ENCODE results near the gene HORMAD2. TPM values are rescaled to one million over a fixed set of nuclear protein-coding genes. Genes with fewer than 3 reads are reported as not detected.

HORMAD2 gene, protein sequence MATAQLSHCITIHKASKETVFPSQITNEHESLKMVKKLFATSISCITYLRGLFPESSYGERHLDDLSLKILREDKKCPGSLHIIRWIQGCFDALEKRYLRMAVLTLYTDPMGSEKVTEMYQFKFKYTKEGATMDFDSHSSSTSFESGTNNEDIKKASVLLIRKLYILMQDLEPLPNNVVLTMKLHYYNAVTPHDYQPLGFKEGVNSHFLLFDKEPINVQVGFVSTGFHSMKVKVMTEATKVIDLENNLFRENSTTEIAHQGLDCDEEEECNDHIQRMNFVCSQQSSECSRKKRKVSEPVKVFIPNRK
- under 1 TPM; 0.07 to 0.54 (median 0.21) TPM for polyA plus RNA-seq (ENCODE audit: insufficient read depth in 1 of 5, insufficient read length in 5 of 5, low replicate concordance in 1 of 5)
- long read RNA-seq, donor 1, result 0 reads
- long read RNA-seq, donor 2, result 0 reads
- long read RNA-seq, donor 3, result 0 reads
- long read RNA-seq, donor 4, result 0 reads
- long read RNA-seq, donor 5, result 0 reads
- long read RNA-seq, donor 6, result 0 reads
- long read RNA-seq, donor 7, result 0 reads
- long read RNA-seq, donor 8, result 0 reads

DNA sequence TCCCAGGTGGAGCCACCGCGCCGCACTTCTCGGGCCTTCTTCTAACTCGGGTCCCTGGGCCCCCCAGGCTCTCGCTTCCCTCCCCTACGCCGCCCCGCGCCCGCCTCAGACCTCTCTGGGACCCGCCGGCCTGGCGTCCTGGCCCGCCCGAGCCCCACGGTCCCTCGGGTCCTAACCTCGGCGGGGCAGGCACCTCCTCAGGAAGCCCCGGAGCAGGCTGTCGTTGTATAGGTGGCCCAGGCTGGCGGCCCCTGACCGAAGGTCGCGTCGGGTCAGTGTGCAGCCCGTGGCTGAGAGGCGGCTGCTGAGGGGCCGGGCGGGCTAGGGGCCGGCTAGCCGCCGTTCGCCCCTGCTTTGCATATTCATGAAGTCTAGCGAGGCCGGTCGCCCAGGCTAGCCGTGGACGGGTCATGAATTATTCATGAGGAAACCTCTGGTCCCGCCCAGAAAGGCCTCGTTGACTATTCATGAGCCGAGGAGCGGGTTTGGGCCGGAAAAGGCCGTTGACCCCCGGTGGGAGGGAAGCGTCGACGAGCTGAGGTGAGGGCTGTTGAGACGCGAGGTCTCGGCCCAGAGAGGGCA is at the start of gene HORMAD2:
TSS of gene HORMAD2 (plus strand) at position 513 of the 582 bp plus-strand sequence. CDS start 13,489 bp downstream, outside the sequence.
- peak in 1 of 2 donors; percentile 21 for DNase-seq

- no peak for DNase-seq
These were observed 48.9 kb upstream of the HORMAD2 start for GRCh38 chr22:30031328-30031727.

DNA sequence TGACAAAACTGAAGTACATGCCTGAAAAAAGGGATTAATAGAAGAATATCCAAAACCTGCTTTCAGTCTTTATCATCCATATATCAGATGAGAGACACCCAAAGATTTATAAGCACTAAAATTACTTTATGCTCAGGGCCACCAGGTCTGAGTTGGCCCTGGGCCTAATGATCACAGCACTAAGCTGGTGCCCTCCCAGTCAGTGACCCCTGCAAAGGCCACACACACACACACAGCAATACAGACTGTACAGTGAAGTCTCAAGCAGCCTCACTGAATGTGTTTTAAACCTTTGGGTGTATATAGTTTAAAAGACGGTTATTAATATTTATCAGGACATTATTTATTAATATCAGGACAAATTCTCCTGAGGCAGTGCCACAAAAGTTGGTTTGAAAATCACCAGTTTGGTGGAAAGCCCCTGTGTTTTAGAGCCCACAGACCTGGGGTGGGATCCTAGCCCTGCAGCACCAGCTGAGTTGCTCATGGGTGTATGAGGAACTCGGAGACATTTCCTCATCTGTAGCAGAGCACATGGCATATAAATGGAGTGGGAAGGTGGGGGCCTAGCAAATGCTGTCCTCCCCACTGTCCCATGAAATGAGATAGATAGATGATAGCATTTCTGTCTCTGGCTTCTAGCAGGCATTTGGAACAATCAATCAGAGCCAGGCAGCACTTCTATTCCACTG is 48.4 kb upstream of the HORMAD2 start:
- DNase-seq, result no peak

DNA sequence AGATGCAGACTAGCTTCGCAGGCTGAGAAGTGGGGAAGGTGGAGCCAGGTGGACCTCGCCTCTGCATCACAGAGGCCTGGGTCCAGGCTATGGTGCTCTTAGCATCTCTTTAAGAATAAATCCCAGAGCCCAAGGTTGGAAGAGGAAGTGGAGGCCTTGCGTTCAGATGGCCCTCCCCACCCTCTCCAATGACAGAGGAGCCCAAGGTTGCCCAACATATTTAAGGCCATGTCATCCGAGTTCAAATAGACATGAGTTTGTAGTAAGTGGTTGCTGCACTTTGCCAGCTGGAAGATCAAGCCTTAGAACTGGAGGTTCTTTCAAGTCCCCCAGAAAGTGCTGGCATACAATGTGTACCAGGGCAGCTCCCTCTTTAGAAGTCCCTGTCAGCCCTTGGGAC is 47.1 kb upstream of the HORMAD2 start:
- no peak for DNase-seq

- DNase-seq, result no peak
These were observed 46.4 kb upstream of the HORMAD2 start for GRCh38 chr22:30033901-30034300.

- no peak for DNase-seq
These were observed 43.6 kb upstream of the HORMAD2 start for GRCh38 chr22:30036656-30037055.

DNA sequence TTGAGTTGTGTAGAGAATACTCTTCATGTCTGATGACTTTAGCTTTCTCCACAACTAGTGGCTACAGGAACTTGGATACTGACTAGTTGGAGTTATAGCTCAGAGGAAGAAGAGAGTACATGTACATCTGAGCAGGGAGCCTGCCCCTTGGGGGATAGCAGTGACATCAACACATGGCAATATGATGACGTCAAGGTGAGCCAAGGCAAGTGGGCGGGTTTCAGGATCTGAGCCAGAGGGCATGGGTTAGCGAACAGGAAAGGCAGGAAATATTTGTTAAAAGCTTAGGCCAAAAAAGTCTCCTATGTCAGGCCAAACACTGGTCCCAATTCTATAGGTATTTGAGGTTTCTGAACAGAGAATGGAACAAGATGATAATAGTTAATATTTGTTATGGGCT is 42.0 kb upstream of the HORMAD2 start:
- no peak for DNase-seq

GRCh38 chr22:30040499-30041260 is 39.6 kb upstream of the HORMAD2 start:
- DNase-seq, result no peak

GRCh38 chr22:30041475-30041874 is 38.8 kb upstream of the HORMAD2 start:
- no peak for DNase-seq

DNA sequence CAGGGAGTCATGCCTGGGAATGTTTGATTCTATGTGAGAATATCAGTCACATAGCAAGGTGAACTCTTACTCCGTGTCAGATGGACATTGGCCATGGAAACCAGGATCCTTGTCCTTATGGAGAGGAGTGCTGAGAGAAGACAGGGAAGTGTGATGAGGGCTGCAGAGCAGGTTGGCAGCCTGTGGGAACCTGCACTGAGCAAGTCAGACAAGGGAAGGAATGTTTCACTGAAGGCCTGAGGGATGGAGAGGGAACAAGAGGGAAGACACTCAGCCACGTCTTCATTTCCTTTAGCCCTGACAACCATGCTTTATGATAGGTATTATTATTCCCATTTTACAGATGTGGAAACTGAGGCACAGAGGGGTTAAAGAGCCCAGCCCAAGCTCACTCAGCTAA is 38.4 kb upstream of the HORMAD2 start:
- DNase-seq, result no peak

GRCh38 chr22:30043161-30043560 is 37.1 kb upstream of the HORMAD2 start:
- DNase-seq, result no peak

- no peak for DNase-seq
These were observed 35.9 kb upstream of the HORMAD2 start for GRCh38 chr22:30044369-30044768.

GRCh38 chr22:30044881-30045493 is 35.3 kb upstream of the HORMAD2 start:
- no peak for DNase-seq

- DNase-seq, result no peak
These were observed 34.8 kb upstream of the HORMAD2 start for GRCh38 chr22:30045494-30045887.

DNA sequence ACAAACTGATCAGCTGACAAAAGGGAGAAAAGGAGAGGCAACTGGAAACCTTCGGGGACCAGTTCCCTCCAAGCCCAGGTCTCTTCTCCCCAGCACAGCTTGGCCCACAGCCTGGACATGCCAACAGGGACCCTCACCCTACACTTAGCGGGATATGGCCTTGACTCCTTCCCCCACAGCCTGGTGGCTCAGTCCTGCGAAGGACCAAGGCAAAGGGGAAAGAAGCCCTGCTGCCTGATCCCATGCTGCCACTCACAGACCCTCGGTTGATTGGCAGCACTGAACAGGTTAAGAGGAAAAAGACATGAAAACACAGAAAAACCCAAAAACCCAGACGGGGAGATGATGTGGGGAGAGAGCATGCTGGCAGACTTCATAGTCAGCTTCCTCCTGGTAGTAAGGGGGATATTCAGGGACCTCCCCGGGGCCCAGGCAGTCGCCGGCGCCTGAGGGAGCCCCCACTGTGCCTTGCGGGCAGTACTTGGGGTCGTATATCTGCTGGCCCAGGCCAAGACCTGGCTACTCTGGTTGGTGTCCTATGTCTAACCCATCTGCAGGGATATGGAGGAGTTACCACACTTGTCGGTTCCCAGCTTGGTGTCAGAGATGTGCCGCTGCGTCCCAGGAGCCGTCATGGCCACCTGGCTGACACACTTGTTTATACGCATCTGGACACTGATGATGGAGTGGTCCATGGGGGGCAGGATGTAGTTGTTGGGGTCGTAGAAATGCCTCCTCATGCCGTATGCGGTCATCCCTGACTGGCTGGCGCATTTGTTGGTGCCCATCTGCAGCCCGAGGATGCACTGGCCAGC is 34.2 kb upstream of the HORMAD2 start:
- DNase-seq, result no peak

- DNase-seq, result no peak
These were observed 33.4 kb upstream of the HORMAD2 start for GRCh38 chr22:30046716-30047363.

DNA sequence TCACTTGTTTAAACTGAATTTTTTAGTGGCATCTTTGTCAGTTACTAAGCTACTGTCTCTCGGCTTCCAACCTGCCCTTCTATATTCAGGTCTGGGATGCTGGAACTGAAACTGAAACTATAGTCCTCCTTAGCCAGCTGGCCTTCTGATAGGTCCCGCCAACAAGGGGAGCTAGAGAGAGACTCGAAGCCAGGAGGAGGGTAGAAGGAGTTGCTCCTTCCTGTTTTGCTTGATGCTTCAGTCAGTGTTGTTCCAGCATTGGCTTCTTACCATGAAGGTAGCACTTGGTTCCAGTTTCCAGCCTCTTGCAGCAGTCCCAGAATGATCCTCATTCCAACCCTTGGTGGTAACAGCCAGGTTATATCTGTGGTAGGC is 32.9 kb upstream of the HORMAD2 start:
- no peak for DNase-seq

DNA sequence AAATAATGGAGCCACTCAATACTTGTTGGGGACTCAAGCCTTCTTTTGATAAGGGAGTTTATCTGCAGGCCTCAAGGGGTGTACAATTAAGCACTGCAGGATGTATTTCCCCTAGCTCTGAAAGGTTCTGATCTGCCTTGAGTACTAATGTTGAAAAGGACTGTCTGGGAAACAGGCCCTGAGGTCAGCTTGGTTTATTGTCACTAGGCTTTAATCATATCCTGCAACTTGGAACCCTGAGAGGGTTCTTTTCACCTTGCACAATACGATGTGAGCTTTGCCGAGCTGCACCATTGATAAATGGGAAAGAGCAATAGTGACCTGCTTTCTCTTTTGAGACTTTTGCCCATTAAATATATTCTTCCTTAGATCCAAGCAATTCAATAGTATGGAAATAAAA is 31.6 kb upstream of the HORMAD2 start:
- no peak for DNase-seq

- DNase-seq, result no peak
These were observed 26.0 kb upstream of the HORMAD2 start for GRCh38 chr22:30054067-30054763.

DNA sequence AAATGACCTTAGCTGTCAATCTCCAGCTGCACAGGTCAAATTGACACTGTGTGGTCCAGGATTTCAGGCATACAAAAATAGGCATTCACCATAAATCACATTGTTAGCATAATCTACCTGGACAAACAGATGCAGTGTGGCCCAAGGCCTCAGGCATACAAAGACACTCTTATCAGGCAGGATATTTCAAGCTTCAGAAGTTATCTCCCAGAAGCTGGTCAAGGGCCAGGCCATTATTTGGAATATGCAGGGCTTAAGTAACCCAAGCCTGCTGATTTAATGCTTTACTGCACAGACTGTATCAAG is 25.5 kb upstream of the HORMAD2 start:
- no peak for DNase-seq

Measured in right lung (tissue), 10 donors.